ENCODE data around the gene FMO1.

DNA sequence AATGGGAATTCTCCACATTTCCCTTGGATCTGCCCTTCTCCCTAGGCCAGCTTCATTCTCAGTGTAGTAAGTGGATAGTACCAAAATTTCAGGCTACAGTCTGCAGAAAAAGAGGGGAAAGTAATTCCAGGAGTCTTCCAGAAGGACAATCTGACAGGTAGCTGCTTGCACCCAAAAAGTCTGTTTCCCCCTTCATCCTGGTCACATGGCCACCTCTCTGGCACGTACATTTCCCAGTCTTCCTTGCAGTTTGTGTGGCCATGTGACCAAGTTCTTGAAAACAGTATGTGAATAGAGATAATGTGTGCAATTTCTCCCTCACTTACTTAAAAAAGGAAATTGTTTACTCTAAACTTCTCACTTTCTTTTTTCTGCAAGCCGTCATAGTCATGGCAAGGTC lies 51.0 kb downstream of the FMO1 start:
- no peak for TF ChIP-seq CBX5 (IDR thresholded peaks at IDR 0.05; ENCODE audit: low read depth)
- TF ChIP-seq ZZZ3 (IDR thresholded peaks at IDR 0.05; ENCODE audit: control insufficient read depth, insufficient read length, low read depth), result no peak
- no peak for TF ChIP-seq HCFC1 (IDR thresholded peaks at IDR 0.05; ENCODE audit: low read length)
- no peak for TF ChIP-seq CTCF (IDR thresholded peaks at IDR 0.05 in 2 of 3, conservative IDR thresholded peaks at IDR 0.05 in 1 of 3; ENCODE audit: control insufficient read depth in 2 of 3, extremely low read depth in 1 of 3, insufficient read depth in 1 of 3, low read depth in 3 of 3, low read length in 3 of 3)
- no peak for TF ChIP-seq MXI1 (IDR thresholded peaks at IDR 0.05; ENCODE audit: low read depth, low read length)
- TF ChIP-seq RFX5 (IDR thresholded peaks at IDR 0.05; ENCODE audit: low read depth, low read length), result no peak
- TF ChIP-seq HDAC6 (IDR thresholded peaks at IDR 0.05; ENCODE audit: unreplicated experiment), result no peak
- no peak for TF ChIP-seq KDM1A (IDR thresholded peaks at IDR 0.05; ENCODE audit: borderline replicate concordance)
- TF ChIP-seq POLR2A (IDR thresholded peaks at IDR 0.05; ENCODE audit: low read depth, low read length), result no peak
- no peak for TF ChIP-seq NFIC (IDR thresholded peaks at IDR 0.05; ENCODE audit: low read depth, low read length)
- TF ChIP-seq E2F8 (IDR thresholded peaks at IDR 0.05; ENCODE audit: low read depth, partially characterized antibody), result no peak
- TF ChIP-seq PKNOX1 (IDR thresholded peaks at IDR 0.05), result no peak
- TF ChIP-seq EP300 (IDR thresholded peaks at IDR 0.05; ENCODE audit: borderline replicate concordance in 1 of 2, control insufficient read depth in 1 of 2, low read depth in 2 of 2, low read length in 2 of 2), result no peak
- TF ChIP-seq EZH2 (IDR thresholded peaks at IDR 0.05; ENCODE audit: borderline replicate concordance, control insufficient read depth, low read depth, low read length), result no peak
